SU-DHL-6 (cell line): Measurements from ENCODE around the gene NELL2.

Source experiments
- H2AFZ ChIP-seq: fragments of 200-600 bp; sonication (generic); 2 replicates; pipeline ENCODE4 v1.6.1; 2014; ENCODE audit warnings: low read depth, mild to moderate bottlenecking, moderate library complexity, mixed read lengths, antibody characterized with exemption, low read length; ENCODE audit not compliant: severe bottlenecking
- H3F3A ChIP-seq: fragments of 200-600 bp; shearing (Covaris generic); 2 replicates; pipeline ENCODE4 v1.6.0; 2016; ENCODE audit warnings: antibody characterized with exemption, mild to moderate bottlenecking; ENCODE audit not compliant: insufficient read depth
- H3K27ac ChIP-seq: fragments of 200-600 bp; sonication (generic); 2 replicates; pipeline ENCODE4 v1.5.1; 2016; ENCODE audit warnings: low read depth, mild to moderate bottlenecking, low read length, moderate library complexity, mixed read lengths
- H3K27me3 ChIP-seq: fragments of 200-600 bp; sonication (generic), shearing (Covaris generic); 2 replicates; pipeline ENCODE4 v1.6.0; 2014; ENCODE audit warnings: mild to moderate bottlenecking, low read length
- H3K36me3 ChIP-seq: fragments of 200-600 bp; sonication (generic); 2 replicates; pipeline ENCODE4 v1.6.1; 2014; ENCODE audit warnings: mild to moderate bottlenecking, low read length, mixed read lengths
- H3K4me2 ChIP-seq: fragments of 300-600, 200-600 bp; shearing (Covaris generic), sonication (generic); 2 replicates; pipeline ENCODE4 v1.6.0; 2014; ENCODE audit warnings: low read length, low read depth, mild to moderate bottlenecking; ENCODE audit not compliant: poor library complexity, severe bottlenecking
- H3K4me3 ChIP-seq: fragments of 200-600 bp; sonication (generic); 2 replicates; pipeline ENCODE4 v1.5.1; 2014; ENCODE audit warnings: antibody characterized with exemption, low read length, mild to moderate bottlenecking, mixed read lengths; ENCODE audit not compliant: insufficient read depth, poor library complexity, severe bottlenecking
- H3K79me2 ChIP-seq: fragments of 200-600 bp; sonication (generic); 2 replicates; pipeline ENCODE4 v1.6.1; 2014; ENCODE audit warnings: mild to moderate bottlenecking, low read length, moderate library complexity; ENCODE audit not compliant: insufficient read depth
- H3K9ac ChIP-seq: fragments of 200-600 bp; sonication (generic); 2 replicates; pipeline ENCODE4 v1.7.0; 2014; ENCODE audit warnings: mild to moderate bottlenecking, low read length
- H3K9me2 ChIP-seq: fragments of 200-600 bp; sonication (generic); replicated peaks from 2 replicates; pipeline ENCODE4 v1.6.1; 2014; ENCODE audit warnings: low read length; ENCODE audit not compliant: insufficient read depth
- H3K9me3 ChIP-seq: fragments of 200-600 bp; sonication (generic); 2 replicates; pipeline ENCODE4 v1.6.1; 2014; ENCODE audit warnings: low read length, mixed read lengths; ENCODE audit not compliant: insufficient read depth
- H4K20me1 ChIP-seq: fragments of 200-600 bp; sonication (generic); 2 replicates; pipeline ENCODE4 v1.6.1; 2014; ENCODE audit warnings: low read depth, mild to moderate bottlenecking, antibody characterized with exemption, low read length, moderate library complexity, mixed read lengths
- CTCF ChIP-seq: fragments of 200-600 bp; sonication (generic); IDR thresholded peaks from one replicate; pipeline ENCODE4 v1.5.1; 2017; ENCODE audit warnings: antibody characterized with exemption, mild to moderate bottlenecking, low read length, moderate library complexity; ENCODE audit not compliant: insufficient read depth, poor library complexity, severe bottlenecking
- EZH2phosphoT487 ChIP-seq: fragments of 200-600 bp; sonication (generic), shearing (Covaris generic); conservative IDR thresholded peaks from 2 replicates; pipeline ENCODE4 v1.6.1; 2018; ENCODE audit warnings: mild to moderate bottlenecking, antibody characterized with exemption, low read length, moderate library complexity, mixed read lengths

The NELL2 gene

DNA sequence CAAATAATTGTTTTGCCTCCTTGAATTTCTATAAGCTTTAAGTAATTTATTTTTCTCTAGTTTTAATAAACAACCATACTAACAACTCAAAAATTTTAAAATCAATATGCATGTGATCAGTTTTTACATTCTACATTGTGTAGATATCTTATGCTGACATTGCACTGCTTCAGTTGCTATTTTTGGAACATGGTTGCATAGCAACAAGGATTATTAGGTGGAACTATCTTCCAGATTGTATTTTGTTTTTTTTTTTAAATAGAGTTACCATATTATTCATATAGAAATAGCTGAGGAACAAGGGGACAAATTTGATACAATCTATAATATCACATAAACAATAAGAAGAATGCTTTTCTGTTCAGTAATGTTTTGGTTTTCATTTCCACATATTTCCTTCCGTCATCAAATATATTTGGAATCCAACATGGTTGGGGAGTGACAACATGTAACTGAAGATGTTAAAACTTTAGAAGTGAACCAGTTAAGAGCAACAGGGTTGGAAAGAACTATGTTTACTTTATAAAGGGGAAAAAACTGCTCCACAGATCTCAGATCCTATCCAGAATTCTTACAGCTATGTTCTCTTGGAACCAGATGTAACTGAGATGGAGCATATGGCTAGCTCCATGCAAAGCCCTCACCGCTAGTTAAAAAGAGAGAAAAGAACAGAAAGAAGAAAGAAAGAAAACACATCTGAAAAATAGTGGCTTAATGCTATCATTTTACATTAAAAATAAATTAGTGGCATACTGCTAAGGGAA is 235.5 kb downstream of the NELL2 start:
- Histone ChIP-seq H3K4me3 (no peak overlapping the region), H3K9me2 (no peaks in the 10 kb centered on the region), H3K9me3 (no peaks in the 10 kb centered on the region), H2AFZ (no peak overlapping the region), H4K20me1 (no peaks in the 10 kb centered on the region), H3K9ac (no peak overlapping the region), H3K27me3 (no peaks in the 10 kb centered on the region), H3K27ac (no peak overlapping the region), H3K4me2 (no peak overlapping the region), H3F3A (no peaks in the 10 kb centered on the region), H3K36me3 (peaks cover 4% of the 10 kb centered on the region; the same call in 1 of the 2 replicates), H3K79me2 (no peaks in the 10 kb centered on the region)
- TF ChIP-seq CTCF (no peak), EZH2phosphoT487 (no peak)

DNA sequence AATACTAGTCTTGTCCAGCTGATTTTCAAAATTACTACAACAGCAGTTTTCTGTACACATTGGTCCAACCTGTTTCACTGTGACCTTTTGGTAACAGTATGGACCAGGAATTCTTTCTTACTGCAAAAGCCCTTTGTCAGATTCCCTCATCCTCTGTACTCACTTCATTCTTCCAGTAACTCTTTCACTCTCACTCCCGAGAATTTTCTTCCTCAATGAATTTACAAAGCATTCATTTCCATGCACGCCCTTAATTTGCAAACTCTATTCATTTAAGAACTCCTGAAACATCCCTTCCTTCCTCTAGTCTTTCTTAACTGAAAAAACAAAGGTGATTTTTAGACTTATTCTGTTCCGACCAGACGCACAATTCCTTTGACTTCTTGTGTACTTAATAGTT is 238.2 kb downstream of the NELL2 start:
- H3K36me3 ChIP-seq = peaks cover 4% of the 10 kb centered on the region; the same call in 1 of the 2 replicates
- no peak overlapping the region for H3K27ac ChIP-seq
- H3F3A ChIP-seq = no peaks in the 10 kb centered on the region
- no peak overlapping the region for H3K4me2 ChIP-seq
- no peak overlapping the region for H3K9ac ChIP-seq
- no peaks in the 10 kb centered on the region for H3K27me3 ChIP-seq
- no peak overlapping the region for H3K4me3 ChIP-seq
- TF ChIP-seq CTCF = no peak
- no peak for TF ChIP-seq EZH2phosphoT487
- H3K9me2 ChIP-seq = no peaks in the 10 kb centered on the region
- H4K20me1 ChIP-seq = no peaks in the 10 kb centered on the region
- H3K79me2 ChIP-seq = no peaks in the 10 kb centered on the region
- H2AFZ ChIP-seq = no peak overlapping the region
- no peaks in the 10 kb centered on the region for H3K9me3 ChIP-seq

DNA sequence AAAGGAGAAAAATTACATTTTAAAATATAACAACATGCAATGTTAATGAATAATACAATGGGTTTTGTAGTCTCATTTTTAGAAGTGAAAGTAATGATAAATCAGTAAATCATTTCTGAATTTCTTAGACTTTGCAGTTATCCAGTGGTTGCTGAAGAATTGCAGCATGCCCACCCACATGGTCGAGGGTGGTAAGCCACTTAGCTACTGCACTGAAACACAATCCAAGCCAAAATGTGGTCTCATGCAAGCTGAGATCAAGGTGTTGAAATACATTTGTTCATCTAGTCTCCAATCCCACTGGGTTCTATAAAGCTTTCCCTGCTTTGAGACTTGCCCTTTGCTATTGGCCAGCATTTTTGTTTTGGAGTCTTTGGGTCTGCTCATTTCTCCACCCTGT is 247.9 kb downstream of the NELL2 start:
- Histone ChIP-seq H3K79me2 (no peaks in the 10 kb centered on the region), H3K9me2 (no peaks in the 10 kb centered on the region), H3K4me3 (no peak overlapping the region), H3K27ac (no peak overlapping the region), H3F3A (no peaks in the 10 kb centered on the region; the same call in 1 of the 2 replicates), H4K20me1 (no peaks in the 10 kb centered on the region), H3K9ac (no peak overlapping the region), H3K36me3 (peaks cover 4% of the 10 kb centered on the region; the same call in 1 of the 2 replicates), H3K27me3 (no peaks in the 10 kb centered on the region), H2AFZ (no peak overlapping the region), H3K9me3 (no peaks in the 10 kb centered on the region), H3K4me2 (no peak overlapping the region)
- TF ChIP-seq CTCF = no peak
- no peak for TF ChIP-seq EZH2phosphoT487
